Ovary (tissue), 3 donors: ENCODE results near the gene CD8B2.

Experiments used
- EP300 ChIP-seq: sonication (generic); formaldehyde crosslinking; IDR thresholded peaks from one replicate; pipeline ENCODE4 v1.6.1; 2017; ENCODE audit warnings: antibody characterized with exemption
- POLR2A ChIP-seq: fragments of 450-650 bp; IDR thresholded peaks from one replicate; pipeline ENCODE4 v1.6.1; 2017; ENCODE audit warnings: antibody characterized with exemption, mild to moderate bottlenecking, moderate library complexity
- TF ChIP-seq, protein P1 (sequence below), 3 donors: fragments of 450-650 bp in 2 of 3; fragments of 200-600 bp in 1 of 3; IDR thresholded peaks; one replicate each; pipeline versions ENCODE4 v1.5.1 to v1.8.0; 2016 to 2022; ENCODE audit warnings: antibody characterized with exemption in 3 of 3, mild to moderate bottlenecking in 1 of 3
- donor health status: DM: no; HTN: no; CAD: no.

DNA sequence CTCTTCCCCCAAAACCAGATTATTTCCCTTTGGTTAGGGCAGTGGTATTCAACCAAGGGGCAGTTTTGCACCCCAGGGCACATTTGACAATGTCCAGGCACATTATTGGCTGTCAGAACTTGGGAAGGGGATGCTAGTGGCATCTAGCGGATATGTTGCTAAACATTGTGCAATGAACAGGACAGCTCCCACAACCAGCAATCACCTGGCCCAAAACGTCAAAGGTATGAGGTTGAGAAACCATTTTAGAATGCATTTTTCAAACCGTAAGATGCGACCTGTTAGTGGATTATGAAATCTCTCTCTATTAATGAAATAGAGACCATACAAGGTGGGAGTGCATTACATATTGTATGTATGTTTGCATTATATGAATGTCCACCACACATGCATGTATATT is 54.2 kb downstream of the CD8B2 start:
- no peak for TF ChIP-seq POLR2A
- TF ChIP-seq EP300, result no peak
- TF ChIP-seq, protein P1, sequence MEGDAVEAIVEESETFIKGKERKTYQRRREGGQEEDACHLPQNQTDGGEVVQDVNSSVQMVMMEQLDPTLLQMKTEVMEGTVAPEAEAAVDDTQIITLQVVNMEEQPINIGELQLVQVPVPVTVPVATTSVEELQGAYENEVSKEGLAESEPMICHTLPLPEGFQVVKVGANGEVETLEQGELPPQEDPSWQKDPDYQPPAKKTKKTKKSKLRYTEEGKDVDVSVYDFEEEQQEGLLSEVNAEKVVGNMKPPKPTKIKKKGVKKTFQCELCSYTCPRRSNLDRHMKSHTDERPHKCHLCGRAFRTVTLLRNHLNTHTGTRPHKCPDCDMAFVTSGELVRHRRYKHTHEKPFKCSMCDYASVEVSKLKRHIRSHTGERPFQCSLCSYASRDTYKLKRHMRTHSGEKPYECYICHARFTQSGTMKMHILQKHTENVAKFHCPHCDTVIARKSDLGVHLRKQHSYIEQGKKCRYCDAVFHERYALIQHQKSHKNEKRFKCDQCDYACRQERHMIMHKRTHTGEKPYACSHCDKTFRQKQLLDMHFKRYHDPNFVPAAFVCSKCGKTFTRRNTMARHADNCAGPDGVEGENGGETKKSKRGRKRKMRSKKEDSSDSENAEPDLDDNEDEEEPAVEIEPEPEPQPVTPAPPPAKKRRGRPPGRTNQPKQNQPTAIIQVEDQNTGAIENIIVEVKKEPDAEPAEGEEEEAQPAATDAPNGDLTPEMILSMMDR (IDR thresholded peaks at IDR 0.05), result no peak
